Fibroblast of skin of right quadriceps (primary cell): Measurements from ENCODE around the gene HTR2A.
"Not testable (repeated sequence)": the region's sequence is repeated elsewhere in the genome, so short reads cannot be mapped to it uniquely, and the experiment has no call there.

Experiments
- DNase-seq: peaks from one replicate; pipeline ENCODE4 v3.0.0-alpha.2; 2013

HTR2A gene

GRCh38 chr13:46868091-46868490 is 28.8 kb downstream of the HTR2A start:
- DNase-seq: no peak

DNA sequence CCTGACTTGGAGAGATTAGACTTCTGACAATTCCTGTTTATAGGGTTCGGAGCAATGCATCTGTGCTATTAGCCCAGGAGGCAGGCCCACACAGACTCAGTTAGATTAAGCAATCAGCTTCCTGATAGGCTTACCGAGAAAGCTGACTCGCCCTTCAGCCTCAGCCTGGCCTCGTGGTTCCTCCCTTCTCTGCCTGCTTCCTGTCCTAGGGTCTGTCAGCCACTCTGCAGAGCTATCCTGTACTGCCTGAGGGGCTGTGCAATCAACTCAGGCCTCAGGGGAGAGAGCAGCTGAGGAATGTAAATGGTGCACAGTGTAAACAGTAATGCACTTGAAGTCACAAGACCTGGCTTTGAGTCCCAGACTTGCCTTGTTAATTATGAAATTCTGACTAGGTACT is 30.7 kb downstream of the HTR2A start:
- DNase-seq: peak; percentile 55

GRCh38 chr13:46864941-46865340 is 31.9 kb downstream of the HTR2A start:
- DNase-seq: no peak

- DNase-seq: no peak
These were observed 34.9 kb downstream of the HTR2A start for GRCh38 chr13:46861959-46862358.

GRCh38 chr13:46860722-46861121 is 36.1 kb downstream of the HTR2A start:
- peak; percentile 7 for DNase-seq

DNA sequence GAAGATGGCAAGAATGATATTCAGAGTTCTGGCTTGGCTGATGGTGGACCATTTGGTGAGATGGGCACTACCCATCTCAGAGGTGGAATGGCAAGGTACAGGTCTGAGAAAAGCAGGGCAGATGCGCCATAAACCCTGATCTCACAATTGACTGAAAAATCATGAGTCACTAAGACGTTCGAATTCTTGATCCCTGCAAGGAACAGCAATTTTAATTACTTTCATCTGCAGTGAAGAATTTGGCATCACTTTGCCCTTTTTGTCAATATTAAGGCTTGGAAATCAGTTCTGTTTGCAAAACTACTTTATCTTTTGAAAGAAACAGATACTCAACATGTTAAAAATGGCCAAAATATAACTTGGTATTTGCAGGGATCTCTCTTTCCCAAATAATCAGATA is 38.1 kb downstream of the HTR2A start:
- DNase-seq: no peak

DNA sequence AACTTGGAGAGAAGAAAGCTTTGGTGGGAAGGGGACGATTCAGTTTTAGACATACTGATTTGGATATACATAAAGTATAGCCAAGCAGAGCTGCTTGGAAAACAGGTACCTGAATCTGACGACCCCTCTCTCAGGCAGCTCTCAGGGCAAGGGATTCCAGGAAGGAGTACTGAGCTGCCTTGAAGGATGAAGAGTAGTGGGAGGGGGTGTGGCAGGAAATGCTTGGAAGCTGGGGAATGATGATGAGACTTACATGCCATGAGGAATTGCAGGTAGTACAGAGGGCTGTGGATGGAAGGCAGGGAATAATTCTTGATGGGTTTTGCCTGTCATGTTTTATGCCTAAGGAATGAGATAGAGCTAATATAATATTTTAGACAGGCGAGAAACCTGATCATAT is 38.7 kb downstream of the HTR2A start:
- DNase-seq: no peak

DNA sequence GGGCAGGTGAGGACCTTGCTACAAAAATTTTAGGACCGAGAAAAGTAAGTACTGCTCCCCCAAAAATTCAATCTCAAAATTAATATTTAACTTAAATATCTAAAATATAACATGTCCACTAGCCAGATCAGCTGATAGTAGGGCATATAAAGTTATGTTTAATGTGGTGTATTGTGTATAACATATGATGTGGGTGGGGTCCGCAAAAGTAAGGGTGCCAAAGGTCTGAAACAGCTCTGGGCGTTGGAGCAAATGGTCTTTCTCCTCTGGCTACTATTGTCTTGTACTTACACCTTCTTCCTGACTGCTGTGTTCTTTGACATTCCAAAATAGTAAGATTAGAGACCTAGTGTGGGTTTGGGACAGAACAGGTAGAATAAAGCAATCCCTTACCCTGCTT is 41.2 kb downstream of the HTR2A start:
- no peak for DNase-seq

DNA sequence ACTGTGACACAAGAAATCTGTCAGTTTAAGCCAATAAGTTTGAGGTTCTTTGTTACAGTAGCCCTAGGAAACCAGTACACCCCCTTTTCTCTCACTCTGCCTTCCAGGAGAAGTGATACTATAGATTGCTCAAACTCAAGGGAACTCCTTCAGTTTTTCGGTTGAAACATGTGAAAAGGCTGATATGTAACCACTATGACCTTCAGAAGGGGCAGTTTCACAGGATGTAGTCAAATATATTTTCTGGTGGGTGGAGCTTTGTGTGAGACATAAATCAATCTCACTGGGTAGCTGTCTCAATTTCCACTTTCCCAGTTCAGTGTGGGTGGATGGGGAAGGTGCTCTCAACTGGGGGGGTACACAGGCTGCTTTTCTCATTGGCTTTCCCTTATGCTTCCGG is 41.7 kb downstream of the HTR2A start:
- no peak for DNase-seq

GRCh38 chr13:46852168-46852567 is 44.7 kb downstream of the HTR2A start:
- no peak for DNase-seq

GRCh38 chr13:46850214-46850613 is 46.6 kb downstream of the HTR2A start:
- DNase-seq: no peak

DNA sequence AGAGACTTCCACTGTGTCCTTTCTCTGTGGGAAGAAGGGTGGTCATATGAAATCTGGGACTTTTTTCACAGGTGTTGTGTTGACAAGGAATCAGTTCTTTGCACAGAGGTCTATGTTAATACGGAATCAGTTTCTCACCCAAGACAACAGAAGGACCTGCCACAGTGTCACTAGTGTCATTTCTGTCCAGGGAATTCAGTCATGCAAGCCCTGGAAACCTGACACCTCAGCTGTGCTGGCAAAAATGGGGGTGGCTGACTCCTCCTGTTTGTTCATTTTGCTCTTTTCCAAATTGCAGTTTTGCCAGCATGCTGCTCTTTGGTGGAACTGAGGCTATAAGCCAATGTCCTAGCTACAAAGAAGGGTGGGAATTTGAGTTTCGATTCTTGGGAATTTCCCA is 50.1 kb downstream of the HTR2A start:
- DNase-seq: no peak

DNA sequence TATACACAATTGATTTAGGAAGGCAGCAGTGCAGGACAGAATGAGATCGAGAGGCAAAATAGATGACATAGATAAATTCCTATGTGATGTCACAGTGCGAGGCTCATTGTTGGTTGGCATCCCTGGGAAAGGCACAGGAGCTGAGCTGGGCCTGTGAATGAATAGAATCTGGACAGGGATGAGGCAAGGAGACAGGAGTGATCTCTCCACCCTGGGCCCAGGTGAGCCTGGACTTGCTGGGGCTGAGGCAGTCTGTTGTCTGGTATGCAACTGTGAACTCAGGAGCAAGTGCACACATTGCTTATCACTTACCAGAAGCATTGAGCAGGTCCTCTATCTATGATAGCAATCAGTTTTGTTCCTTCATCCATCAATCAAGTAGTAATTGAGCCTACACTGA is 51.7 kb downstream of the HTR2A start:
- DNase-seq: no peak

DNA sequence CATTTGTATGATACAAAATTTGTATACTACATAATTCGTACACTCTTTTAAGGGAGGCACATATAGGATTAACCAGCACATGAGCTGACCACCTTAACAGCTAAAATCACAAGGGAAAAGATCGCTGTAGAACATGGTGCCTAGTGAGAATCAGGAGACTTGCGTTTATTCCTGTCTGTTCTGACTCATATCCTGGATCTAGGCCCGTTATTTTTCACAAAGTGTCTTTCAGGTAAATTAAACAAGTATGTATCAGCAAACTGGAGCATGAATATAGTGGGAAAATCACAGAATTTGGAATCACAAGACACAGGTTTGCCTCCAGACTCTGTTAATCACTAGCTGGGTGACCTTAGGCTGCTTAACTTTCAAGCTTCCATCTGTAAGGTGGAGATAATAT is 52.4 kb downstream of the HTR2A start:
- DNase-seq: no peak

DNA sequence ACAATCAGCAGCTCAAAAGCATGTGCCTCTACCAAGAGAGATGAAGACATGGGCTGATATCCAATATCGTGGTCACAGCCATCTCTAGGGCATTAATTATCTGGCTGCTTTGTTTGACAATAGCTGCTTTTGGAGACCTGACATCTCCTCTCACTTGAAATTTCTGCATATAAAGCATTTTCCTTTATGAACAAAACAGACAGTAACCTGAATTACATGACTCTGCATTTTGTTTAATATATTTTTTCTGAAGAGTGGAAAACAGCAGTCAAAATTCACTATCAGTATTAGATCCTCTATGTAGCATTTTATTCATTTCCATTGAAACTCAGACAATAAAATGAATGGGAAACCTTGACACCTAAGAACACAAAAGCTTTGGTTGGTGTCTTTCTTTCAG is 57.5 kb downstream of the HTR2A start:
- DNase-seq: no peak

DNA sequence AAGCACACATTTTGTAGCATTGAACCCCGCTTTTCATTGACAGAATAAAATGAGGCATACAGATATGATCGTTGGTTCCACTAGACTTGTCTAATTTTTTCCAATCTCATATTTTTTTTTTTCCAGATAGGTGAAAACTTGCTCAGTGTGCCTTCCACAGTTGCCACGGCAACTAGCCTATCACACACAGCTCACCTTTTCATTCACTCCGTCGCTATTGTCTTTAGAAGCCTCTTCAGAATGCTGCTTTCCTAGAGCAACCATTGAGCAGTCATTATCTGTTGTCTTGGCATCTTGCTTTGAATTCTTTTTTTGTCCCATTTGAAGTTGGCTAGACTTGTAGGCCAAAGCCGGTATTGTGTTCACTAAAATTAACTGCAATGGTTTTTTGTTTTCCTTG is 62.2 kb downstream of the HTR2A start:
- DNase-seq: no peak

DNA sequence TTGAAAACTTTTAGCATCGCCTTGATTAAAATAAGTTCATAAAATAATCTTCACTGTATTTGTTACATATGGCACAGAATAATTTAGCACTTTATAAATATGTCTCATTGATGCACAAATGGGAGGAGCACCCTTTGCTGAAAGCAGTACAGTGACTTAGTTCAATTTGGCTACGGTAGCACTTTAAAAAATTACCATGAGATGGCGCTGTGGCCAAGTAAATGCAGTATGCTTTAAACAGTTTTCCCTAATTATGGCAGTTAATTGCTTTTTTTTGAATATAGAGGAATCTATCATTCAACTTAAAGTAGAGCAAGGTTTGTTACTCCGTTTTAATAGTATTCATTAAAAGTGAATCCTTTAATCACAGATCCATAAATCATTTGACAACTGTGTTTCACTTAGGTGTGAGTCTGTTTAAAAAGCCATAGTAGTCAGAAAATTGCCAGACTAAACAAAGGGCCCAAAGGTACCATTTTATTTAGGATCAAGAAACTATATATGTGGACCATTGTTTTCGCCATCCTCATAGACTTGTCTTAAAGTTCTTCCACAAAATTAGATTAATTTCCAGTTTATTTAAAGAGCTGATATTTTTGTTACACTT is 65.2 kb downstream of the HTR2A start:
- peak; percentile 54 for DNase-seq

DNA sequence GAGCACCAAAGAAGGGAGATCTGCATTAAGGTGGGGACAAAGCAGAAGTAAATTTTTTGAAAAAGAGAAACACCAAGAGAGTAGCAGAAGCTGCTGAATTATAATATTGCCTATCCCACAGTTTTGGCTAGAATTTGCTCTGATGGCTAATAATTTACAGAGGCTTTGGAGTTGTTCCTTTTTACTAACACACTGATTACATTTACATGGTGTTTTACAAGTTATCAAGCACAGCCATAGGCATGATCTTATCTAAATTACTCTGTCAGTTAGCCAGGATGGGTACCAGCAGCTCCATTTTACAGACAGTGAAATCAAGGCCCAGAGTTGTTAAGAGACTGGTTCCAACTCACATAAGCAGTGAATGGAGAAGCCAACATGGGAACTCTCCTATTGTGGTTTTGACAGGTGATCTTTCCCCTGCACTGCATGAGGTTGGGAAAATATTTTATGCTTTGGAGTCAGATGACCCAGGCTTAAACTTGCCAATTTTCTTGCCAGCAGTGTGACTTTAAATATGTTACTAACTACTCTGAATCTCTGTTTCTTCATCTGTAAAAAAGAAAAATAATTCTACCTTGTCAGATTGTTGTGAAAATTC is 66.3 kb downstream of the HTR2A start:
- DNase-seq: no peak

DNA sequence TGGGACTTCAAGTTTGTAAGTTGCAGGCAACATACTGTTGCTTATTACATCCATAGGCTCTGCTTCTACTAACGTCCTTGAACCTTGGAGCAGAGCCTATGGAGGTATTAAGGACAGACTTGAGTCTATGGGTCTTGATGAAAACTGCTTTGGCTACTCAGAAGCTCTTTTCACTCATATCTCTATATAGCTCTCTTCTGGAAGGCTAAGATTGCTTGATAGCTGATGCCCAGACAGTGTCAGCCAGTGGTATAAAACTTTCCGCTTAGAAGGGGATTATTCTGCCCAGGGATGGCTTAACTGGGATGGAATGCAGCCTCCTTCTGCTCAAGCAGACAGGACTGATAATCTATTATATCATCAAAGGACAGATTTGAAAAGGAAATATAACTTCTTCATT is 74.3 kb downstream of the HTR2A start:
- no peak for DNase-seq

- DNase-seq: no peak
These were observed 78.9 kb downstream of the HTR2A start for GRCh38 chr13:46817838-46818476.

- DNase-seq: no peak
These were observed 79.8 kb downstream of the HTR2A start for GRCh38 chr13:46817095-46817494.

DNA sequence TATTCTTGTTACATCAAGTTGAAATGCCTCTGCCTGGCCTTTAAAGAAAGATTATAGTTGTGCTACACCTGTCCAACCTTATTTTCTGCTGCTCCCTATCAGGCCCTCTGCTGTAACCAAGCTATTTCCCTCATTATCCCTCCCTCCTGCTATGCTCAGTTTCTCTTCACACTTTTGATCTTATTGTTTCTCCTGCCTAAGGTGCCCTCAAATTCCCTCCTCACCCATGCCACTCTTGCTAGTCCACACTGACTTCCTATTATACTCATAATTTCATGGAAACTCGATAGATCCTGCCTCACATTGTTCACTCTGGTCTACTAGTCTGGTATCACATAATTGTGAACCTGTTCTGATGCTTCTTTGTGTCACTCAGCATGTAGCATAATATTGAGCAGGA is 80.5 kb downstream of the HTR2A start:
- no peak for DNase-seq

DNA sequence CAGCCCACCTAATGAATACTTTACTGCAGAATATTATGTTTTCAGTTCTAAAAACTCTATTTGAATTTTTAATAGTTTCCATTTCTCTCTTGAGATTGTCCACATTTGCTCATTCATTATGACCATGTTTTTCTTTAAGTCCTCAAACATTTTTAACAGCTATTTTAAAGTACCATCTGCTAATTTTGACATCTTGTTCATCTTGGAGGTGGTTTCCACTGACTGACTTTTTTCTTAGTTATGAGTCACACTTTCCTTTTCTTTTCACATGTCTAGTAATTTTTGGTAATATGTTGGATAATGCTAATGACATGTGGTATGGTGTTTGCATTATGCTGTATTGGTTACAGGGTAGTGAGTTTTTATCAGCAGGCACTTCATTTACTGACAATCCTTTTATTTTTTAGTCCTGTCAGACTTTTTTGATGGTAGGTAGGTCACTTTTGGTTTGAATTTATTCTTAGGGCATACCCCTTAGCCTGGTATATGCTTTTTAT is 84.5 kb downstream of the HTR2A start:
- no peak for DNase-seq

GRCh38 chr13:46810440-46810839 is 86.4 kb downstream of the HTR2A start:
- DNase-seq: no peak

DNA sequence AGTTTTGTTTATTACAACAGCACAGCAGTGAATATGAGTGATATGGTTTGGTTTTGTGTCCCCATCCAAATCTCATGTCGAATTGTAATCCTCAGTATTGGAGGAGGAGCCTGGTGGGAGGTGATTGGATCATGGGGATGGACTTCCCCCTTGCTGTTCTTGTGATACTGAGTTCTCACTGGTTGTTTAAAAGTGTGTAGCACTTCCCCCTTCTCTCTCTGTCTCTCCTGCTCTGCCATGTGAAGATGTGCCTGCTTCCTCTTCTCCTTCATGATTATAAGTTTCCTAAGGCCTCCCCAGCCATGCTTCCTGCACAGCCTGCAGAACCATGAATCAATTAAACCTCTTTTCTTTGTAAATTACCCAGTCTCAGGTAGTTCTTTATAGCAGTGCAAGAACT is 91.9 kb downstream of the HTR2A start:
- DNase-seq: not testable (repeated sequence)
